ENCODE results near the gene PDZK1IP1. TPM values are rescaled to one million over a fixed set of nuclear protein-coding genes. Genes with fewer than 3 reads are reported as not detected.

Gene PDZK1IP1
- total RNA-seq, 1 experiment from 2014 or later = not detected

- CTCF ChIA-PET = no interaction called here
- intact Hi-C loops (cut with micrococcal nuclease) = no loop called here
- H2AFZ ChIP-seq (ENCODE audit: low read depth, low read length, poor library complexity, severe bottlenecking) = no peak overlapping the region
- RAD21 ChIA-PET (ENCODE audit: low non-redundant PET in 1 of 2, low total read pairs in 2 of 2, uncharacterized antibody in 2 of 2, unreplicated experiment in 2 of 2) = no interaction called here
- H3K27ac ChIP-seq (ENCODE audit: low read depth, low read length) = no peak overlapping the region
- H4K20me1 ChIP-seq (ENCODE audit: insufficient read depth) = no peaks in the 10 kb centered on the region
- H3K4me2 ChIP-seq (ENCODE audit: low read length) = no peak overlapping the region
- no peak overlapping the region for H3K4me3 ChIP-seq (replicated peaks in 1 of 2; ENCODE audit: low read depth in 1 of 2, low read length in 2 of 2)
- no peaks in the 10 kb centered on the region for H3K79me2 ChIP-seq (ENCODE audit: insufficient read depth, low read length)
- no TSS peak for BruUV-seq (replicated peaks)
- H3K27me3 ChIP-seq (ENCODE audit: insufficient read depth, low read length) = no peaks in the 10 kb centered on the region
- no peaks in the 10 kb centered on the region for H3K36me3 ChIP-seq (ENCODE audit: control insufficient read depth in 1 of 2, insufficient read depth in 2 of 2, low read length in 2 of 2)
- DNase-seq (ENCODE audit: low read depth, low spot score) (no peak), ATAC-seq (no peak)
- TF ChIP-seq ELF1 (IDR thresholded peaks at IDR 0.05; ENCODE audit: borderline replicate concordance, low read depth) (no peak), POLR2AphosphoS5 (IDR thresholded peaks at IDR 0.05; ENCODE audit: low read depth, low read length) (no peak), MAX (IDR thresholded peaks at IDR 0.05) (no peak)
- H3K9me3 ChIP-seq (ENCODE audit: control insufficient read depth in 1 of 2, insufficient read depth in 1 of 2, low read depth in 1 of 2, low read length in 2 of 2) = no peaks in the 10 kb centered on the region
- no peaks in the 10 kb centered on the region for H3K9me2 ChIP-seq (ENCODE audit: insufficient read depth)
- POLR2A ChIA-PET = no interaction called here
- no peak overlapping the region for H3K9ac ChIP-seq (ENCODE audit: low read length)
- no peaks in the 10 kb centered on the region for H3K4me1 ChIP-seq (ENCODE audit: control insufficient read depth in 1 of 2, insufficient read depth in 2 of 2, low read length in 2 of 2)
Observed at GRCh38 chr1:47137925-47138615, 51.8 kb downstream of the PDZK1IP1 start.

GRCh38 chr1:47137198-47137597, 52.6 kb downstream of the PDZK1IP1 start, which contains the start of gene CYP4A22:
Gene CYP4A22, plus strand, starts transcription at chr1:47137441. Its CDS starts 45 bp downstream, at chr1:47137486.
- intact Hi-C loops (cut with micrococcal nuclease) = no loop called here
- Histone ChIP-seq H3K27ac (ENCODE audit: low read depth, low read length) (no peak within 1 kb of the TSS), H3K36me3 (ENCODE audit: control insufficient read depth in 1 of 2, insufficient read depth in 2 of 2, low read length in 2 of 2) (no peaks in the 10 kb centered on the region), H2AFZ (ENCODE audit: low read depth, low read length, poor library complexity, severe bottlenecking) (no peak within 1 kb of the TSS), H3K4me1 (ENCODE audit: control insufficient read depth in 1 of 2, insufficient read depth in 2 of 2, low read length in 2 of 2) (no peaks in the 10 kb centered on the region), H3K9me2 (ENCODE audit: insufficient read depth) (no peaks in the 10 kb centered on the region), H3K9me3 (ENCODE audit: control insufficient read depth in 1 of 2, insufficient read depth in 1 of 2, low read depth in 1 of 2, low read length in 2 of 2) (no peaks in the 10 kb centered on the region), H3K4me3 (replicated peaks in 1 of 2; ENCODE audit: low read depth in 1 of 2, low read length in 2 of 2) (no peak within 1 kb of the TSS), H4K20me1 (ENCODE audit: insufficient read depth) (no peaks in the 10 kb centered on the region), H3K9ac (ENCODE audit: low read length) (no peak within 1 kb of the TSS), H3K27me3 (ENCODE audit: insufficient read depth, low read length) (no peaks in the 10 kb centered on the region), H3K79me2 (ENCODE audit: insufficient read depth, low read length) (no peaks in the 10 kb centered on the region), H3K4me2 (ENCODE audit: low read length) (no peak within 1 kb of the TSS)
- POLR2A ChIA-PET = no interaction called here
- ATAC-seq = no peak
- RAD21 ChIA-PET (ENCODE audit: low non-redundant PET in 1 of 2, low total read pairs in 2 of 2, uncharacterized antibody in 2 of 2, unreplicated experiment in 2 of 2) = no interaction called here
- no TSS peak for BruUV-seq (replicated peaks)
- CTCF ChIA-PET = no interaction called here
- DNase-seq (ENCODE audit: low read depth, low spot score) = no peak
- TF ChIP-seq ZNF274 (IDR thresholded peaks at IDR 0.05; ENCODE audit: low read depth, low read length) (no peak), ZBTB33 (IDR thresholded peaks at IDR 0.05; ENCODE audit: extremely low read depth, insufficient replicate concordance, low read length) (no peak), FOSL1 (IDR thresholded peaks at IDR 0.05; ENCODE audit: low read depth) (no peak), CBX3 (IDR thresholded peaks at IDR 0.05; ENCODE audit: low read depth) (no peak), ATF3 (IDR thresholded peaks at IDR 0.05) (no peak), MAX (IDR thresholded peaks at IDR 0.05) (no peak), ZFX (IDR thresholded peaks at IDR 0.05) (no peak), CEBPB (IDR thresholded peaks at IDR 0.05; ENCODE audit: low read depth) (no peak), EZH2 (IDR thresholded peaks at IDR 0.05) (no peak), SRF (IDR thresholded peaks at IDR 0.05; ENCODE audit: low read depth) (no peak), REST (IDR thresholded peaks at IDR 0.05; ENCODE audit: low read depth) (no peak), POLR2AphosphoS5 (IDR thresholded peaks at IDR 0.05; ENCODE audit: low read depth, low read length) (no peak), YY1 (IDR thresholded peaks at IDR 0.05; ENCODE audit: extremely low read depth, insufficient replicate concordance, low read depth, low read length) (no peak), POLR2A (IDR thresholded peaks at IDR 0.05; ENCODE audit: borderline replicate concordance, extremely low read depth, insufficient read depth, insufficient read length) (no peak)

Measured in HCT116 (cell line).